Measurements from ENCODE around the gene CASTOR1.

Gene CASTOR1

GRCh38 chr22:30318799-30319419 is 29.6 kb upstream of the CASTOR1 start:
- DNase-seq: no peak

GRCh38 chr22:30317778-30318177 is 28.5 kb upstream of the CASTOR1 start:
- no peak for DNase-seq

- DNase-seq: no peak
Measured at GRCh38 chr22:30315962-30316576, 26.8 kb upstream of the CASTOR1 start.

GRCh38 chr22:30314915-30315314 is 25.6 kb upstream of the CASTOR1 start:
- DNase-seq: no peak

- no peak for DNase-seq
Measured at GRCh38 chr22:30313527-30314363, 24.4 kb upstream of the CASTOR1 start.

- DNase-seq: no peak
Measured at GRCh38 chr22:30312053-30312452, 22.7 kb upstream of the CASTOR1 start.

- no peak for DNase-seq
Measured at GRCh38 chr22:30310881-30311771, 21.8 kb upstream of the CASTOR1 start.

GRCh38 chr22:30309951-30310741 is 20.8 kb upstream of the CASTOR1 start:
- no peak for DNase-seq

- no peak for DNase-seq
Measured at GRCh38 chr22:30308518-30309230, 19.4 kb upstream of the CASTOR1 start.

- no peak for DNase-seq
Measured at GRCh38 chr22:30308093-30308492, 18.8 kb upstream of the CASTOR1 start.

- no peak for DNase-seq
Measured at GRCh38 chr22:30307041-30307574, 17.8 kb upstream of the CASTOR1 start.

GRCh38 chr22:30306627-30307011 is 17.3 kb upstream of the CASTOR1 start:
- DNase-seq: no peak

GRCh38 chr22:30305906-30306626 is 16.8 kb upstream of the CASTOR1 start:
- DNase-seq: no peak

- DNase-seq: no peak
Measured at GRCh38 chr22:30305519-30305905, 16.2 kb upstream of the CASTOR1 start.

- no peak for DNase-seq
Measured at GRCh38 chr22:30304495-30305244, 15.4 kb upstream of the CASTOR1 start.

GRCh38 chr22:30302810-30303138 is 13.5 kb upstream of the CASTOR1 start:
- no peak for DNase-seq

- DNase-seq: no peak
Measured at GRCh38 chr22:30301995-30302809, 12.9 kb upstream of the CASTOR1 start.

- DNase-seq: no peak
Measured at GRCh38 chr22:30299322-30299721, 10.0 kb upstream of the CASTOR1 start.

Data from NCI-H2227 treated with DMSO at 0.1 percent for 48 hours (cell line).